Activated CD4-positive, alpha-beta T cell treated with anti-CD3 and anti-CD28 coated beads, Interleukin-2, amount 10 ng/mL, durations not matched to agents 7 days and 5 days (primary cell): ENCODE measurements around the gene LYZL6. TPM values are rescaled to one million over a fixed set of nuclear protein-coding genes. Genes with fewer than 3 reads are reported as not detected.

Experiments
- CTCF ChIA-PET: fragments of 350-600 bp; sonication (Branson Sonifier 250); formaldehyde crosslinking; loops from one replicate; lab custom pipeline; 2021; ENCODE audit warnings: antibody characterized with exemption; lab: Charles Lee
- POLR2A ChIA-PET: fragments of 350-600 bp; sonication (Branson Sonifier 250); formaldehyde crosslinking; loops from one replicate; lab custom pipeline; 2021; ENCODE audit warnings: antibody characterized with exemption; lab: Charles Lee
- DNase-seq: peaks from one replicate; pipeline ENCODE4 v3.0.0-alpha.2; 2020
- H3K27ac Mint-ChIP-seq: one replicate; pipeline ENCODE4 v1.8.0; 2021; ENCODE audit warnings: mild to moderate bottlenecking, moderate library complexity, mixed read lengths
- H3K27me3 Mint-ChIP-seq: one replicate; pipeline ENCODE4 v1.8.0; 2021; ENCODE audit warnings: mixed read lengths
- H3K36me3 Mint-ChIP-seq: one replicate; pipeline ENCODE4 v1.8.0; 2021; ENCODE audit warnings: low read depth, mixed read lengths
- H3K4me1 Mint-ChIP-seq: one replicate; pipeline ENCODE4 v1.8.0; 2021; ENCODE audit warnings: mixed read lengths
- H3K4me3 Mint-ChIP-seq: one replicate; pipeline ENCODE4 v1.8.0; 2021; ENCODE audit warnings: mild to moderate bottlenecking, moderate library complexity, mixed read lengths
- H3K9me3 Mint-ChIP-seq: one replicate; pipeline ENCODE4 v1.8.0; 2021; ENCODE audit warnings: mixed read lengths
- total RNA-seq, 2 experiments: library from RNA; stranded (reverse); gene quantifications; one replicate each; pipeline ENCODE4 v1.2.3, GENCODE V29; 2021

Gene LYZL6
- total RNA-seq, 2 experiments from 2014 or later: not detected

DNA sequence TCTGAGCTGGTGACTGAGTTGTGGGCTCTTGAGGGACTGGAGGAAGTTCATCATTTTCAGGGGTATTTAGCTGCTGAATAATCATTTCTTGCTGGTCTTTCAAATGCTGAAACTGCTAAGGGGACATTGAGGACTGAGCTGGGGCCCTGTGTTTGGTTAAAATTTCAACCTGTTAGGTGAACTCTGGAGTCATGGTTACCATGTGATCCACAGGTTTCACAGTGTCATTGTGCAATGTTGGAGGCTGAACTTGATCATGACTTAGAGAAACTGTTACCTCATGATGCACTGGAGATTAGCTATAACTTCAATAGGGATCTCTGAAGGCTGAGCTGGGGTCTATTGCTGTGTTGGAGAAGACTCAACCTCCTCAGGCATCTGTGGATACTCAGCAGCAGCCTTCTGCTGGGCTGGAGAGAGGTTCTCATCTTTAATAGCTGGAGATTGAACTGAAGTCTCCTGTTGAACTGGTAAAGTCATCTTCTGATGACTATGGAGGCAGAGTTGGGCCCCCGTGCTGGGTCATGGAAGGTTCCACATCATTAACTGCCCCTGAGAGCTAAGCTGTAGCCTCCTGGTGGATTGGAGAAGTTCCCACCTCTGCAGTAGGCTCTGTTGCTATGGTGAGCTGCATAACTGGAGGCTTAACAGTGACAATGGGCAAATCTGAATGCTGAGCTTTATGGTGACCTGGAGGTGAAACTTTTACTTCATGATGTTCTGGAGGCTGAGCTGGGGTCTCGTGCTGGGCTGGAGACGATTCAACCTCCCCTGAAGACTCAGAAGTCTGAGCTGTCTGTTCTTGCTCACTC, 28.2 kb downstream of the LYZL6 start:
- no peak for DNase-seq
- ChIA-PET POLR2A (no interaction called here), CTCF (interaction anchor here (1.4 to 5.3 kb wide), 6 partner anchors 8 to 25 kb away, joined by 3 to 25 read pairs (median 5); no protein-coding TSS in a partner anchor)
- H3K4me3 Mint-ChIP-seq: no peak overlapping the region
- H3K9me3 Mint-ChIP-seq: no peaks in the 10 kb centered on the region
- H3K27ac Mint-ChIP-seq: no peak overlapping the region
- H3K36me3 Mint-ChIP-seq: peaks cover 21% of the 10 kb centered on the region
- H3K27me3 Mint-ChIP-seq: no peaks in the 10 kb centered on the region
- peaks cover 22% of the 10 kb centered on the region for H3K4me1 Mint-ChIP-seq

DNA sequence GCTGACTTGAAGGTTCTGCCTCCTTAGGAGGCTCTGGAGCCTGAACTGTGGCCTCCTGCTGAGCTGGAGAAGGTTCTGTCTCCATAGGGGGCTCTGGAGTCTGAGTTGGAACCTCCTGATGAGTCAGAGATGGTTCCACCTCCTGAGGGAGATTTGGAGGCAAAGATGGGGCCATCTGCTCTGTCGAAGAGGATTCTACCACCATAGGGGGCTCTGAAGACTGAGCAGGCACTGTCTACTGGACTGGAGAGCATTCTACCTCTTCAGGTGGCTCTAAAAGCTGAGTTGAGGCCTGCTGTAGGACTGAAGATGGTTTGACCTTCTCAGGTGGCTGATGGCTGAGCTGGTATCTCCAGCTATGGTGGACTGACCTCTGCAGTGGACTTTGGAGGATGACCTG, 29.2 kb downstream of the LYZL6 start:
- POLR2A ChIA-PET: no interaction called here
- H3K4me1 Mint-ChIP-seq: peaks cover 15% of the 10 kb centered on the region
- no peak for DNase-seq
- CTCF ChIA-PET: interaction anchor here (0.6 to 4.5 kb wide), 6 partner anchors 13 to 65 kb away, joined by 3 to 17 read pairs (median 4); no protein-coding TSS in a partner anchor
- H3K27me3 Mint-ChIP-seq: no peaks in the 10 kb centered on the region
- peaks cover 14% of the 10 kb centered on the region for H3K36me3 Mint-ChIP-seq
- no peak overlapping the region for H3K27ac Mint-ChIP-seq
- no peak overlapping the region for H3K4me3 Mint-ChIP-seq
- no peaks in the 10 kb centered on the region for H3K9me3 Mint-ChIP-seq

DNA sequence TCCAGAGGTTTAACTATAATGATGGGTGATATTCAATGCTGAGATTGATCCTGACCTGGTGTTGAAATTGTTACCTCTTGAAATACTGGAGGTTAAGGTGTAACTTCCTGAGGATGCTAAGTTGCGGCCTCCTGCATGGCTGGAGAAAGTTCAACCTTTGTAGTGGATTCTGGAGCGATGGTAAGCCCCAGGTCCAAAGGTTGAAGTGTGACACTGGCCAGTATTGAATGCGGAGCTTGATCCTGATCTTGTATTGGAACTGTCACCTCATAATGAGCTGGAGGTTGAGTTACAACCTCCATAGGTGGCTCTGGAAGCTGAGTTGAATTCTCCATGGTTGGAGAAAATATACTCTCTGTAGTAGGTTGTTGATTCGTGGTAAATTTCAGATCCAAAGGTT, 29.9 kb downstream of the LYZL6 start:
- ChIA-PET CTCF (interaction anchor here (0.6 to 4.5 kb wide), 3 partner anchors 13 to 64 kb away, joined by 3 to 17 read pairs (median 4); no protein-coding TSS in a partner anchor), POLR2A (no interaction called here)
- peaks cover 16% of the 10 kb centered on the region for H3K36me3 Mint-ChIP-seq
- H3K4me3 Mint-ChIP-seq: no peak overlapping the region
- peaks cover 2% of the 10 kb centered on the region for H3K9me3 Mint-ChIP-seq
- peaks cover 14% of the 10 kb centered on the region for H3K4me1 Mint-ChIP-seq
- no peak overlapping the region for H3K27ac Mint-ChIP-seq
- H3K27me3 Mint-ChIP-seq: no peaks in the 10 kb centered on the region
- DNase-seq: no peak

DNA sequence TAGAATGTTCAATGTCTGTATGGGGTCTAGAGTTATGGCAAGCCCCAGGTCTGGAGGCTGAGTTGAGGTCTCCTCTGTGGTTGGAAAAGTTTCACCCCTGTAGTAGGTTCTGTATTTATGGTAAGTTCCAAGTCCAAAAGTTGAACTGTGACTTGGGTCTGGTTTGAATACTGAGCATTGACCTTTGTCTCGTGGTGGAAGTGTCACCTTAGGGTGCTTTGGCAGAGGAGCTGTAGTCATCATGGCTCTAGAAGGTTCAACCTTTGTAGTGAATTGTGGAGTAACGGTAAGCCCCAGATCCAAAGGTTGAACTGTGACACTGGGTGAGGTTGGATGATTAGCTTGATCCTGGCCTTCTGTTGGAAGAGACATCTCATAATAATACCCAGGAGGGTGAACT, 30.6 kb downstream of the LYZL6 start:
- Mint-ChIP-seq H3K27me3 (no peaks in the 10 kb centered on the region), H3K9me3 (peaks cover 2% of the 10 kb centered on the region), H3K36me3 (peaks cover 17% of the 10 kb centered on the region), H3K27ac (no peak overlapping the region), H3K4me3 (no peak overlapping the region), H3K4me1 (peaks cover 10% of the 10 kb centered on the region)
- CTCF ChIA-PET: interaction anchor here (1.3 to 4.5 kb wide), 3 partner anchors 9 to 42 kb away, joined by 4 to 17 read pairs (median 5); no protein-coding TSS in a partner anchor
- no peak for DNase-seq
- POLR2A ChIA-PET: no interaction called here

DNA sequence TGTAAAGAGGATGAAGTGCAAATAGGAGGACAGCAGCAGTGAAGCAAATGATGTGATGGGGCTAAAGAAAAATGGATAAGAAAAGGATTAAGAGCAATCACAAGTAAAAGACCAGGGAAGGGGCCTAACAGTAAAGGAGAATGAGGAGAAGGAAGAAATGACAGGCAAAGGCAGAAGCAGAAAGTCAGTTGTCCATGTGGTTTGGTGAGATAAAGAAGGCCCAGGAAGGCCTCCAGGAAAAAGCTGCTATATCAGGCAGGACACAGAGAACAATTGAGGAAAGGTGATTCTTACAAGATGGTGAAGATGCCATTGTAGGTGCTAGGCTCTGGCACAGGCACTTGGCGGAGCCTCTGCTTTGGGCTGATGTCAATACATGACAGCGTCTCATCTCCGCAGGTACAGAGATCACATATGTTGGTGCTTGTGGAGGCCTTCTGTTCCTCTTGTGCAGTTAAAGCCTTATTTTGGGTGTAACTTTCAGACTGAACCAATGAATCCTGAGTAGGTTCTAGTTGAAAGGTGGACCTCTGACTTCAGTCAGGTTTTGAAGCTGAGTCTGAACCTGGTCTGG, 31.1 kb downstream of the LYZL6 start:
- H3K36me3 Mint-ChIP-seq: peaks cover 14% of the 10 kb centered on the region
- no peak overlapping the region for H3K4me3 Mint-ChIP-seq
- ChIA-PET POLR2A (no interaction called here), CTCF (interaction anchor here (1.3 to 4.5 kb wide), 3 partner anchors 10 to 41 kb away, joined by 4 to 17 read pairs (median 5); no protein-coding TSS in a partner anchor)
- H3K27ac Mint-ChIP-seq: no peak overlapping the region
- DNase-seq: no peak
- no peaks in the 10 kb centered on the region for H3K27me3 Mint-ChIP-seq
- H3K4me1 Mint-ChIP-seq: peaks cover 10% of the 10 kb centered on the region
- peaks cover 2% of the 10 kb centered on the region for H3K9me3 Mint-ChIP-seq

DNA sequence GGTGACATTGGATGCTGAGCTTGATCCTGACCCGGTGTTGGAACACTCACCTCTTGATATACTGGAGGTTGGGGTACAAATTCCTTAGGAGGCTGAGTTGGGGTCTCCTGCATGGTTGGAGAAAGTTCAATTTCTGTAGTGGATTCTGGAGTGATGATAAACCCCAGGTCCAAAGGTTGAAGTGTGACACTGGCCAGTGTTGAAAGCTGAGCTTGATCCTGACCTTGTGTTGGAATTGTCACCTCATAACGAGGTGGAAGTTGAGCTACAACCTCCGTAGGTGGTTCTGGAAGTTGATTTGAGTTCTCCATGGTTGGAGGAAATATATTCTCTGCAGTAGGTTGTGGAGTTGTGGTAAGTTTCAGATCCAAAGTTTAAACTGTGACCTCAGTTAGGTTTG, 34.1 kb downstream of the LYZL6 start:
- Mint-ChIP-seq H3K4me3 (no peak overlapping the region), H3K27me3 (peaks cover 7% of the 10 kb centered on the region), H3K4me1 (peaks cover 6% of the 10 kb centered on the region), H3K36me3 (peaks cover 10% of the 10 kb centered on the region), H3K27ac (no peak overlapping the region), H3K9me3 (peaks cover 2% of the 10 kb centered on the region)
- CTCF ChIA-PET: interaction anchor here (1.1 to 4.5 kb wide), 2 partner anchors 8 to 23 kb away, joined by 3 to 25 read pairs; no protein-coding TSS in a partner anchor
- DNase-seq: no peak
- POLR2A ChIA-PET: no interaction called here

DNA sequence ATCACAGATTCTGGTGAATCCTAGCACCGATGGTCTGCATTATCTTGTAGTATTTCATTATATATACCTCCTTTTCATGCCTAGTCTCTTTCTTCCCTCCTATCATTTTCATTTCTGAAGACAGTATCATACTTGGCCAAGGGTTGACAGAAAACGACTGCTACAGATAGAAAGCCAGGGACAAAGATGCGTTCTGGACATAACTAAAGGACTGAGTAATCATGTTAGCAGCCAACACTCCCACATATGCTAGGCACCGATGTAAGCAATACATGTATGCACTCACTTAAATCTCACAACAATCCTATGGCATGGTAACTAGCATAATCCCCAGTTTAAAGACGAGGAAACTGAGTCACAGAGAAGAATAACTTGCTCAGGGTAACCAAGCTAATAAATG, 35.8 kb downstream of the LYZL6 start:
- Mint-ChIP-seq H3K9me3 (peaks cover 2% of the 10 kb centered on the region), H3K36me3 (peaks cover 10% of the 10 kb centered on the region)
- CTCF ChIA-PET: interaction anchor here (1.0 to 4.5 kb wide), 4 partner anchors 10 to 24 kb away, joined by 3 to 25 read pairs (median 4); no protein-coding TSS in a partner anchor

DNA sequence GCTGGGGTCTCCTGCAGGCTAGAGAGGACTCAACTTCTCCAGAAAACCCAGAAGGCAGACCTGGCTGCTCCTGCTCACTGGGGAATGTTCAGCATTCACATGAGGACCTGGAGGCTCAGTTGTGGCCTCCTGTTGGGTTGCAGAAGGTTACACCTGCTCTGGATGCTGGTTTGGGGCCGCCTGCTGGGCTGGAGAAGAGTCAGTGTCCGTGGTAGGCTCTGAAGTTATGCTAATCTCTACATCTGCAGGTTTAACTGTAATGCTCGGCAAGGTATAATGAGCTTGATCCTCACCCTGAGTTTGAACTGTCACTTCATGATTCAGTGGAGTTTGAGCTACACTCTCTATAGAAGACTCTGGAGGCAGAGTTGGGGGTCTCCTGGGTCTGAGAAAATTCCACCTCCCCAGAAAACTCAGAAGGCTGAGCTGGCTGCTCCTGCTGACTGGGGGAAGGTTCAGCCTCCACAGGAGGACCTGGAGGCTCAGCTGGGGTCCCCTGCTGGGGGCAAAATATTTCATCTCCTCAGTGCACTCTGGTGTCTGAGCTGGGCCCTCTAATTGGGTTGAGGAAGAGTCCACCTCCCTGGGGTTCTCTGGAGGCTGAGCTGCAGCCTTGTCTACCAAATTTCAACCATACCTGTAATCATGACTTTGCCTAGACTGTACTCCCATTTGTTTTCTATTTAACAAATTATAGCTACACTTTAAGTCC, 36.4 kb downstream of the LYZL6 start:
- Mint-ChIP-seq H3K27ac (no peak overlapping the region), H3K9me3 (peaks cover 2% of the 10 kb centered on the region), H3K4me3 (no peak overlapping the region), H3K4me1 (peaks cover 13% of the 10 kb centered on the region), H3K27me3 (peaks cover 7% of the 10 kb centered on the region), H3K36me3 (peaks cover 11% of the 10 kb centered on the region)
- DNase-seq: no peak
- ChIA-PET CTCF (interaction anchor here (0.6 to 4.5 kb wide), 5 partner anchors 11 to 83 kb away, joined by 3 to 25 read pairs (median 4); no protein-coding TSS in a partner anchor), POLR2A (interaction anchor here (0.6 kb wide), 1 partner anchor 35 kb away, joined by 6 read pairs; no protein-coding TSS in a partner anchor)

More for the DNA sequence above, 35.8 kb downstream of the LYZL6 start:
- Mint-ChIP-seq H3K27me3 (peaks cover 7% of the 10 kb centered on the region), H3K4me3 (no peak overlapping the region), H3K27ac (no peak overlapping the region), H3K4me1 (peaks cover 11% of the 10 kb centered on the region)
- DNase-seq: no peak
- POLR2A ChIA-PET: interaction anchor here (0.6 kb wide), 1 partner anchor 36 kb away, joined by 6 read pairs; no protein-coding TSS in a partner anchor

DNA sequence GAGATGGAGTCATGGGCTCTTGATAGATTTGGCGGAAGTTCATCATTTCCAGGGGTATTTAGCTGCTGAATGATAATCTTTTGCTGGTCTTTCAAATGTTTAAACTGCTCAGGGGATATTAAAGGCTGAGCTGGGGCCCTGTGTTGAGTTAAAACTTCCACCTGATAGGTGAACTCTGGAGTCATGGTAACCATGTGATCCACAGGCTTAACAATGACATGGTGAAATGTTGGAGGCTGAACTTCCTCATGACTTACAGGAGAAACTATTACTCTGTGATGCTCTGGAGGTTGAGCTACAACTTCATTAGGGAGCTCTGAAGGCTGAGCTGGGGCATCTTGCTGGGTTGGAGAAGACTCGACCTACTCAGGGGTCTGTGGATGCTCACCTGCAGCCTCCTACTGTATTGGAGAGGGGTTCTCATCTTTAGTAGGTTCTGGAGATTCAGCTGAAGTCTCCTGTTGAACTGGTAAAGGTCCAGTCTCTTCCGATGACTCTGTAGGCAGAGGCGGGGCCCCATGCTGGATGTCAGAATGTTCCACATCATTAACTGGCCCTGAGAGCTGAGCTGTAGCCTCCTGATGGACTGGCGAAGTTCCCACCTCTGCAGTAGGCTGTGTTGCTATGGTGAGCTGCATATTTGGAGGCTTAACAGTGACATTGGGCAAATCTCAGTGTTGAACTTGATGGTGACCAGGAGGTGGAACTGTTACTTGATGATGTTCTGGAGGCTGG, 37.2 kb downstream of the LYZL6 start:
- Mint-ChIP-seq H3K4me1 (peaks cover 15% of the 10 kb centered on the region), H3K4me3 (no peak overlapping the region), H3K27me3 (peaks cover 7% of the 10 kb centered on the region), H3K36me3 (peaks cover 11% of the 10 kb centered on the region), H3K9me3 (peaks cover 2% of the 10 kb centered on the region), H3K27ac (no peak overlapping the region)
- no peak for DNase-seq
- POLR2A ChIA-PET: no interaction called here
- CTCF ChIA-PET: interaction anchor here (0.6 to 4.5 kb wide), 5 partner anchors 10 to 83 kb away, joined by 3 to 25 read pairs (median 4); no protein-coding TSS in a partner anchor

DNA sequence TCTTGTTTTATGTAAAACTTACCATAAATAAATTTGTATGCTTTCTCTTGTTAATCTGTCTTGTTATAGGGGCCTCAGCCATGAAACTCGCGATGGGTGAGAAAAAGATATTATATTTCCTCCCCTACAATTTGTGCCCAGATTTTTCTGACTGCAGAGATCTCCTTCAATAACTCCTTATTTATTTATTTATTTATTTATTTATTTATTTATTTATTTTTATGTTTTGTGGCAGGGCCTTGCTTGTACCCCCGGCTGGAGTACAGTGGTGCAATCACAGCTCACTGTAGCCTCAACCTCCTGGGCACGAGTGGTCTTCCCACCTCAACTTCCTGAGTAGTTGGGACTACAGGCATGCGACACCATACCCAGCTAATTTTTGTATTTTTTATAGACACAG, 40.1 kb downstream of the LYZL6 start:
- H3K27me3 Mint-ChIP-seq: peaks cover 7% of the 10 kb centered on the region
- peaks cover 8% of the 10 kb centered on the region for H3K36me3 Mint-ChIP-seq
- H3K27ac Mint-ChIP-seq: no peak overlapping the region
- ChIA-PET CTCF (interaction anchor here (1.3 to 2.4 kb wide), 2 partner anchors 13 to 27 kb away, joined by 3 to 7 read pairs; no protein-coding TSS in a partner anchor), POLR2A (no interaction called here)
- H3K4me3 Mint-ChIP-seq: no peak overlapping the region
- peaks cover 39% of the 10 kb centered on the region for H3K4me1 Mint-ChIP-seq
- no peak for DNase-seq
- H3K9me3 Mint-ChIP-seq: no peaks in the 10 kb centered on the region

DNA sequence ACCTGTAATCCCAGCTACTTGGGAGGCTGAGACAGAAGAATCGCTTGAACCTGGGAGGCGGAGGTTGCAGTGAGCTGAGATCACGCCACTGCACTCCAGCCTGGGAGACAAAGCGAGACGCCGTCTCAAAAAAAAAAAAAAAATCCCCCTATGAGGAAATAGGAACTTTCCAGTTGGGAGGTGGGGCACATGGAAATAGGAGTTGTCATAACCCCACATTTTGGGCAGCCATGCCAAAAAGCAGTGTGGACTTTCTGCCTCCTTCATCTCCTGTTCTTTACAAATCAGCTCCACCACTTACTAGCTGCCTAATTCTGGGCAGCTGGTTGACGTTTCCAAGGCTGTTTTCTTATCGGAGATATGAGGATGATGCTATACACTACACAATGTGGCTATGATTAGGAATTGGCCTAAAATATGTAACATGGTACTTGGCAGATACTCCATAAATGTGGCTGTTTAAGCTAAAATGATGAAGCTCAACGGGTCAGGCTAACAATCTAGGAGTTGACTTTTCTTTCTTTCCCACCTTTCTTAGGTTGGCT, 41.8 kb downstream of the LYZL6 start:
- ChIA-PET POLR2A (no interaction called here), CTCF (interaction anchor here (0.6 to 3.2 kb wide), 6 partner anchors 10 to 85 kb away, joined by 3 to 17 read pairs (median 6); no protein-coding TSS in a partner anchor)
- no peak for DNase-seq
- Mint-ChIP-seq H3K9me3 (no peaks in the 10 kb centered on the region), H3K36me3 (peaks cover 3% of the 10 kb centered on the region), H3K27ac (no peak overlapping the region), H3K4me3 (no peak overlapping the region), H3K27me3 (peaks cover 7% of the 10 kb centered on the region), H3K4me1 (peaks cover 50% of the 10 kb centered on the region)
